BLaER1 (cell line): ENCODE results near the gene PLN.

Experiments
- H3K27ac ChIP-seq: shearing (Covaris generic); formaldehyde crosslinking; 2 replicates; pipeline ENCODE4 v1.8.1; 2022
- H3K27me3 ChIP-seq: shearing (Covaris generic); formaldehyde crosslinking; 2 replicates; pipeline ENCODE4 v1.8.1; 2022
- H3K36me3 ChIP-seq: shearing (Covaris generic); formaldehyde crosslinking; 2 replicates; pipeline ENCODE4 v1.8.1; 2022
- H3K4me1 ChIP-seq: shearing (Covaris generic); formaldehyde crosslinking; 2 replicates; pipeline ENCODE4 v1.8.1; 2022
- H3K4me2 ChIP-seq: shearing (Covaris generic); formaldehyde crosslinking; 2 replicates; pipeline ENCODE4 v1.8.1; 2022
- H3K4me3 ChIP-seq: shearing (Covaris generic); formaldehyde crosslinking; 2 replicates; pipeline ENCODE4 v1.8.1; 2022
- H3K9ac ChIP-seq: shearing (Covaris generic); formaldehyde crosslinking; 2 replicates; pipeline ENCODE4 v1.8.1; 2022
- H3K9me3 ChIP-seq: shearing (Covaris generic); formaldehyde crosslinking; 2 replicates; pipeline ENCODE4 v1.8.1; 2022
- H4K20me1 ChIP-seq: shearing (Covaris generic); formaldehyde crosslinking; 2 replicates; pipeline ENCODE4 v1.8.1; 2022
- Cebpa-rat ChIP-seq: shearing (Covaris generic); IDR thresholded peaks from 2 replicates; pipeline ENCODE4 v1.8.1; 2022

PLN gene

DNA sequence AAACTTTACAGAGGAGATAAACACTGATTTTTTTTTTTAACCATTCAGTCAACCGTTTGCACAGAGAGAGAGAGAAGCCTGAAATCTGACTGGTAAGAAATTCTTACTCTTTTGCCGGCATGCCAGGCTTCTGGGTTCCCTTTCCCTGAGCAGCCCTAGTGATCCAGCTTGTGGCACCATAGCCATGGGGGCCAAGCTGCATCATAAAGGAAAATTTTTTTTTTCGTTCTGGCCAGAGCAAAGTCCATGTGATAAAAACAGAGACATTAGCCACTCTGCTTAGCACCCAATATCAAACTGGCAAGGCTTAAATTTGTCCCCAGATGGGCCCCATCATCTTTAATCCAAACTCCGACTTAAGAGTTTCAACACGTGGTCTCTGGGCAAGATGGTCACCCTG is 58.8 kb downstream of the PLN start:
- TF ChIP-seq Cebpa-rat, result no peak
- H3K4me3 ChIP-seq, result no peak overlapping the region
- no peak overlapping the region for H3K27ac ChIP-seq
- no peaks in the 10 kb centered on the region for H4K20me1 ChIP-seq
- no peak overlapping the region for H3K9ac ChIP-seq
- H3K36me3 ChIP-seq, result no peaks in the 10 kb centered on the region
- no peaks in the 10 kb centered on the region for H3K27me3 ChIP-seq
- H3K4me2 ChIP-seq, result no peak overlapping the region
- H3K4me1 ChIP-seq, result no peaks in the 10 kb centered on the region
- peaks cover 27% of the 10 kb centered on the region for H3K9me3 ChIP-seq
